ENCODE results near the gene HSPA1L. TPM values are rescaled to one million over a fixed set of nuclear protein-coding genes. Genes with fewer than 3 reads are reported as not detected.

HSPA1L gene
- total and polyA plus RNA-seq, 2 experiments from 2014 or later: 0.44 to 0.83 TPM

- H3K4me3 Mint-ChIP-seq: peak within 1 kb of the TSS; percentile 80
- H3K9me3 Mint-ChIP-seq: peaks cover 7% of the 10 kb centered on the region; the same call in 2 of the 3 replicates
- peaks cover 40% of the 10 kb centered on the region for H3K4me1 Mint-ChIP-seq
- H3K79me2 ChIP-seq (replicated peaks; ENCODE audit: insufficient read depth): peaks cover 27% of the 10 kb centered on the region
- H3K9me2 ChIP-seq (ENCODE audit: insufficient read depth): no peaks in the 10 kb centered on the region
- peaks cover 18% of the 10 kb centered on the region for H3F3A ChIP-seq (replicated peaks; ENCODE audit: low read depth)
- no peaks in the 10 kb centered on the region for H3K36me3 ChIP-seq (ENCODE audit: insufficient read depth)
- DNase-seq (ENCODE audit: low spot score) (peak; percentile 100), ATAC-seq (peak; percentile 89)
- peak within 1 kb of the TSS; percentile 59 for H3K4me3 ChIP-seq
- H3K27ac ChIP-seq (ENCODE audit: low read depth): peak within 1 kb of the TSS; percentile 89
- TF ChIP-seq CTCF (conservative IDR thresholded peaks at IDR 0.05; ENCODE audit: low read depth in 2 of 2): no peak
- peak; percentile 56; the same call in 1 of the 2 replicates for TF ChIP-seq ETS1 (IDR thresholded peaks at IDR 0.05)
- peak; percentile 38 for TF ChIP-seq STAT1 (IDR thresholded peaks at IDR 0.05; ENCODE audit: unreplicated experiment)
- peak; percentile 99 for TF ChIP-seq POLR2AphosphoS5 (IDR thresholded peaks at IDR 0.05; ENCODE audit: low read depth)
- no peaks in the 10 kb centered on the region for H3K27me3 ChIP-seq (ENCODE audit: insufficient read depth)
- H3K4me2 ChIP-seq: peak within 1 kb of the TSS; percentile 86
- H3K27ac Mint-ChIP-seq: peak within 1 kb of the TSS; percentile 98
- peaks cover 5% of the 10 kb centered on the region for H4K20me1 ChIP-seq (replicated peaks; ENCODE audit: insufficient read depth)
- H3K36me3 Mint-ChIP-seq (ENCODE audit: low read depth): peaks cover 4% of the 10 kb centered on the region; the same call in 2 of the 3 replicates
- H3K27me3 Mint-ChIP-seq (ENCODE audit: insufficient read depth, low read depth, poor library complexity): peaks cover 23% of the 10 kb centered on the region
- no peak within 1 kb of the TSS for H2AFZ ChIP-seq
- H3K4me1 ChIP-seq (ENCODE audit: insufficient read depth): peaks cover 47% of the 10 kb centered on the region
Measured at GRCh38 chr6:31827286-31828079, 12.4 kb upstream of the HSPA1L start, which contains the start of gene HSPA1B. HSPA1B (plus strand) TSS chr6:31827738; CDS start chr6:31827951, 213 bp downstream.

- H3K9me2 ChIP-seq (ENCODE audit: insufficient read depth): no peaks in the 10 kb centered on the region
- ATAC-seq: peak; percentile 30
- Mint-ChIP-seq H3K36me3 (ENCODE audit: low read depth) (peaks cover 4% of the 10 kb centered on the region; the same call in 2 of the 3 replicates), H3K4me1 (peaks cover 43% of the 10 kb centered on the region), H3K9me3 (peaks cover 7% of the 10 kb centered on the region; the same call in 2 of the 3 replicates), H3K27ac (peak overlapping the region; percentile 98), H3K27me3 (ENCODE audit: insufficient read depth, low read depth, poor library complexity) (peaks cover 25% of the 10 kb centered on the region), H3K4me3 (peak overlapping the region; percentile 80)
- H3K4me2 ChIP-seq: peak overlapping the region; percentile 86
- H3K4me1 ChIP-seq (ENCODE audit: insufficient read depth): peaks cover 49% of the 10 kb centered on the region
- no peaks in the 10 kb centered on the region for H3K36me3 ChIP-seq (ENCODE audit: insufficient read depth)
- H4K20me1 ChIP-seq (replicated peaks; ENCODE audit: insufficient read depth): peaks cover 5% of the 10 kb centered on the region
- DNase-seq (ENCODE audit: low spot score): peak; percentile 83
- H3K27me3 ChIP-seq (ENCODE audit: insufficient read depth): no peaks in the 10 kb centered on the region
- H3K79me2 ChIP-seq (replicated peaks; ENCODE audit: insufficient read depth): peaks cover 26% of the 10 kb centered on the region
- H3K4me3 ChIP-seq: peak overlapping the region; percentile 43
- peak overlapping the region; percentile 89 for H3K27ac ChIP-seq (ENCODE audit: low read depth)
- no peak overlapping the region for H2AFZ ChIP-seq
- peaks cover 18% of the 10 kb centered on the region for H3F3A ChIP-seq (replicated peaks; ENCODE audit: low read depth)
- TF ChIP-seq EZH2phosphoT487 (IDR thresholded peaks at IDR 0.05; ENCODE audit: unreplicated experiment): no peak
- TF ChIP-seq ETS1 (IDR thresholded peaks at IDR 0.05): no peak
- no peak for TF ChIP-seq ZNF331 (CRISPR knock-in tag; IDR thresholded peaks at IDR 0.05; ENCODE audit: low read depth)
- no peak for TF ChIP-seq EZH2 (IDR thresholded peaks at IDR 0.05; ENCODE audit: low read depth, unreplicated experiment)
- no peak for TF ChIP-seq JUNB (IDR thresholded peaks at IDR 0.05; ENCODE audit: unreplicated experiment)
- no peak for TF ChIP-seq REST (IDR thresholded peaks at IDR 0.05; ENCODE audit: unreplicated experiment)
- TF ChIP-seq ZNF114 (CRISPR knock-in tag; IDR thresholded peaks at IDR 0.05): no peak
Measured at GRCh38 chr6:31826793-31827285, 11.8 kb upstream of the HSPA1L start.

All from GM23338 (cell line).